ENCODE data around the gene MORC3.
"Not testable (repeated sequence)": the region's sequence is repeated elsewhere in the genome, so short reads cannot be mapped to it uniquely, and the experiment has no call there.

GRCh38 chr21:36342581-36342980 is 22.6 kb downstream of the MORC3 start:
- TF ChIP-seq, protein P1, sequence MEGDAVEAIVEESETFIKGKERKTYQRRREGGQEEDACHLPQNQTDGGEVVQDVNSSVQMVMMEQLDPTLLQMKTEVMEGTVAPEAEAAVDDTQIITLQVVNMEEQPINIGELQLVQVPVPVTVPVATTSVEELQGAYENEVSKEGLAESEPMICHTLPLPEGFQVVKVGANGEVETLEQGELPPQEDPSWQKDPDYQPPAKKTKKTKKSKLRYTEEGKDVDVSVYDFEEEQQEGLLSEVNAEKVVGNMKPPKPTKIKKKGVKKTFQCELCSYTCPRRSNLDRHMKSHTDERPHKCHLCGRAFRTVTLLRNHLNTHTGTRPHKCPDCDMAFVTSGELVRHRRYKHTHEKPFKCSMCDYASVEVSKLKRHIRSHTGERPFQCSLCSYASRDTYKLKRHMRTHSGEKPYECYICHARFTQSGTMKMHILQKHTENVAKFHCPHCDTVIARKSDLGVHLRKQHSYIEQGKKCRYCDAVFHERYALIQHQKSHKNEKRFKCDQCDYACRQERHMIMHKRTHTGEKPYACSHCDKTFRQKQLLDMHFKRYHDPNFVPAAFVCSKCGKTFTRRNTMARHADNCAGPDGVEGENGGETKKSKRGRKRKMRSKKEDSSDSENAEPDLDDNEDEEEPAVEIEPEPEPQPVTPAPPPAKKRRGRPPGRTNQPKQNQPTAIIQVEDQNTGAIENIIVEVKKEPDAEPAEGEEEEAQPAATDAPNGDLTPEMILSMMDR (conservative IDR thresholded peaks at IDR 0.05; ENCODE audit: low read depth, low read length), result not testable (repeated sequence)
- not testable (repeated sequence) for TF ChIP-seq RAD21 (IDR thresholded peaks at IDR 0.05; ENCODE audit: low read length); CEBPB (IDR thresholded peaks at IDR 0.05; ENCODE audit: low read depth, low read length); RCOR1 (IDR thresholded peaks at IDR 0.05; ENCODE audit: insufficient replicate concordance, low read length); MXI1 (IDR thresholded peaks at IDR 0.05; ENCODE audit: borderline replicate concordance, low read depth, low read length)

All from IMR-90 (cell line).